Neural cell (in vitro differentiated cells): ENCODE results near the gene TBCEL. TPM values are rescaled to one million over a fixed set of nuclear protein-coding genes. Genes with fewer than 3 reads are reported as not detected.

ENCODE experiments used
- H2AFZ ChIP-seq: fragments of 200-600, 300-800 bp; sonication (generic), shearing (Covaris generic); 2 replicates; pipeline ENCODE4 v1.6.0; 2014; ENCODE audit warnings: low read depth, mild to moderate bottlenecking, antibody characterized with exemption, low read length, moderate library complexity
- H3F3A ChIP-seq: fragments of 200-600 bp; shearing (Covaris generic); 2 replicates; pipeline ENCODE4 v1.6.1; 2016; ENCODE audit warnings: mild to moderate bottlenecking, moderate library complexity, mixed read lengths, antibody characterized with exemption, low read length; ENCODE audit not compliant: insufficient read depth, poor library complexity, severe bottlenecking
- H3K27ac ChIP-seq: fragments of 200-600, 300-800 bp; sonication (generic), shearing (Covaris generic); 2 replicates; pipeline ENCODE4 v1.5.1; 2014; ENCODE audit warnings: mild to moderate bottlenecking, low read length, moderate library complexity
- H3K27me3 ChIP-seq: fragments of 300-800, 200-600 bp; sonication (generic), shearing (Covaris generic); 2 replicates; pipeline ENCODE4 v1.6.0; 2014; ENCODE audit warnings: mild to moderate bottlenecking, low read depth, low read length, moderate library complexity; ENCODE audit not compliant: insufficient read depth
- H3K36me3 ChIP-seq: fragments of 300-800, 200-600 bp; sonication (generic), shearing (Covaris generic); 2 replicates; pipeline ENCODE4 v1.5.1; 2014; ENCODE audit warnings: mild to moderate bottlenecking, antibody characterized with exemption, low read length, moderate library complexity; ENCODE audit not compliant: insufficient read depth
- H3K4me2 ChIP-seq: fragments of 300-800, 200-600 bp; sonication (generic), shearing (Covaris generic); 2 replicates; pipeline ENCODE4 v1.6.0; 2014; ENCODE audit warnings: mild to moderate bottlenecking, low read length
- H3K4me3 ChIP-seq: fragments of 300-800, 200-600 bp; sonication (generic), shearing (Covaris generic); 2 replicates; pipeline ENCODE4 v1.5.1; 2014; ENCODE audit warnings: mild to moderate bottlenecking, low read length, moderate library complexity
- H3K79me2 ChIP-seq: fragments of 200-600 bp; shearing (Covaris generic); replicated peaks from 2 replicates; pipeline ENCODE4 v1.6.0; 2014; ENCODE audit warnings: mild to moderate bottlenecking, low read length, moderate library complexity; ENCODE audit not compliant: insufficient read depth
- H3K9ac ChIP-seq: fragments of 300-800, 200-600 bp; sonication (generic), shearing (Covaris generic); 2 replicates; pipeline ENCODE4 v1.6.1; 2016; ENCODE audit warnings: mild to moderate bottlenecking, low read length, mixed read lengths
- H3K9me2 ChIP-seq: fragments of 200-600 bp; shearing (Covaris generic); 2 replicates; pipeline ENCODE4 v1.6.1; 2016; ENCODE audit warnings: mild to moderate bottlenecking, low read length, mixed read lengths; ENCODE audit not compliant: insufficient read depth
- H3K9me3 ChIP-seq: fragments of 200-600, 300-800 bp; sonication (generic), shearing (Covaris generic); 2 replicates; pipeline ENCODE4 v1.6.1; 2016; ENCODE audit warnings: mild to moderate bottlenecking, mixed run types, low read length, moderate library complexity, mixed read lengths
- H4K20me1 ChIP-seq: fragments of 200-600 bp; shearing (Covaris generic); 2 replicates; pipeline ENCODE4 v1.6.1; 2016; ENCODE audit warnings: mild to moderate bottlenecking, mixed run types; ENCODE audit not compliant: insufficient read depth
- EP300 ChIP-seq: fragments of 450-650 bp; conservative IDR thresholded peaks from 2 replicates; pipeline ENCODE4 v1.6.1; 2014; ENCODE audit warnings: antibody characterized with exemption, mild to moderate bottlenecking, moderate library complexity; ENCODE audit not compliant: poor library complexity, severe bottlenecking
- EZH2 ChIP-seq: fragments of 200-600, 300-800 bp; shearing (Covaris generic), sonication (generic); IDR thresholded peaks from 2 replicates; pipeline ENCODE4 v1.6.1; 2014; ENCODE audit warnings: antibody characterized with exemption, low read length, borderline replicate concordance, mild to moderate bottlenecking; ENCODE audit not compliant: insufficient read depth, poor library complexity, severe bottlenecking
- MXI1 ChIP-seq: fragments of 450-650 bp; conservative IDR thresholded peaks from 2 replicates; pipeline ENCODE4 v1.6.1; 2014; ENCODE audit warnings: antibody characterized with exemption, mild to moderate bottlenecking; ENCODE audit not compliant: poor library complexity, severe bottlenecking
- POLR2AphosphoS5 ChIP-seq: IDR thresholded peaks from 2 replicates; pipeline ENCODE4 v1.6.1; 2012
- RAD21 ChIP-seq: fragments of 450-650 bp; conservative IDR thresholded peaks from 2 replicates; pipeline ENCODE4 v1.6.1; 2014; ENCODE audit warnings: antibody characterized with exemption, mild to moderate bottlenecking, moderate library complexity
- SMC3 ChIP-seq: fragments of 450-650 bp; conservative IDR thresholded peaks from 2 replicates; pipeline ENCODE4 v1.6.1; 2014; ENCODE audit warnings: antibody characterized with exemption, mild to moderate bottlenecking, moderate library complexity; ENCODE audit not compliant: poor library complexity
- TAF1 ChIP-seq: IDR thresholded peaks from 2 replicates; pipeline ENCODE4 v1.6.1; 2012; ENCODE audit warnings: low read depth
- polyA plus RNA-seq: library from polyadenylated mRNA; depleted of rRNA; stranded (reverse); fragments of >200 nt; gene quantifications from 2 replicates; pipeline ENCODE4 v1.2.3, GENCODE V29; 2014
- TF ChIP-seq, protein P1 (sequence below): IDR thresholded peaks from 2 replicates; pipeline ENCODE4 v1.6.1; 2012; ENCODE audit warnings: borderline replicate concordance
- TF ChIP-seq, protein P2 (sequence below): fragments of 450-650 bp; IDR thresholded peaks from 2 replicates; pipeline ENCODE4 v1.5.1; 2014; ENCODE audit warnings: antibody characterized with exemption, mild to moderate bottlenecking, moderate library complexity; ENCODE audit not compliant: poor library complexity, severe bottlenecking

TBCEL gene
- polyA plus RNA-seq, 1 donor from 2014 or later, result 13.5 TPM

DNA sequence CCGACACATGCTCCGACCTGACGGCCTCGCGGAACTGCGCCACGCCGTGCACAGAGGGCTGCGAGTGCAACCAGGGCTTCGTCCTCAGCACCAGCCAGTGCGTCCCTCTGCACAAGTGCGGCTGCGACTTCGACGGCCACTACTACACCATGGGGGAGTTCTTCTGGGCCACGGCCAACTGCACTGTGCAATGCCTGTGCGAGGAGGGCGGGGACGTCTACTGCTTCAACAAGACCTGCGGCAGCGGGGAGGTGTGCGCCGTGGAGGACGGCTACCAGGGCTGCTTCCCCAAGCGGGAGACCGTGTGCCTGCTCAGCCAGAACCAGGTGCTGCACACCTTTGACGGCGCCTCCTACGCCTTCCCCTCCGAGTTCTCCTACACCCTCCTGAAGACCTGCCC, 103.9 kb downstream of the TBCEL start:
- H3K4me2 ChIP-seq, result no peak overlapping the region
- no peak overlapping the region for H3K27ac ChIP-seq
- H3K9ac ChIP-seq, result no peak overlapping the region
- H3K27me3 ChIP-seq, result no peaks in the 10 kb centered on the region
- no peaks in the 10 kb centered on the region for H3K9me2 ChIP-seq
- H2AFZ ChIP-seq, result no peak overlapping the region
- H3K4me3 ChIP-seq, result no peak overlapping the region
- no peaks in the 10 kb centered on the region for H3K79me2 ChIP-seq
- no peaks in the 10 kb centered on the region for H4K20me1 ChIP-seq
- TF ChIP-seq POLR2AphosphoS5 (no peak), MXI1 (no peak), EZH2 (no peak), EP300 (no peak), TAF1 (no peak), RAD21 (no peak), SMC3 (no peak)
- TF ChIP-seq, protein P1, sequence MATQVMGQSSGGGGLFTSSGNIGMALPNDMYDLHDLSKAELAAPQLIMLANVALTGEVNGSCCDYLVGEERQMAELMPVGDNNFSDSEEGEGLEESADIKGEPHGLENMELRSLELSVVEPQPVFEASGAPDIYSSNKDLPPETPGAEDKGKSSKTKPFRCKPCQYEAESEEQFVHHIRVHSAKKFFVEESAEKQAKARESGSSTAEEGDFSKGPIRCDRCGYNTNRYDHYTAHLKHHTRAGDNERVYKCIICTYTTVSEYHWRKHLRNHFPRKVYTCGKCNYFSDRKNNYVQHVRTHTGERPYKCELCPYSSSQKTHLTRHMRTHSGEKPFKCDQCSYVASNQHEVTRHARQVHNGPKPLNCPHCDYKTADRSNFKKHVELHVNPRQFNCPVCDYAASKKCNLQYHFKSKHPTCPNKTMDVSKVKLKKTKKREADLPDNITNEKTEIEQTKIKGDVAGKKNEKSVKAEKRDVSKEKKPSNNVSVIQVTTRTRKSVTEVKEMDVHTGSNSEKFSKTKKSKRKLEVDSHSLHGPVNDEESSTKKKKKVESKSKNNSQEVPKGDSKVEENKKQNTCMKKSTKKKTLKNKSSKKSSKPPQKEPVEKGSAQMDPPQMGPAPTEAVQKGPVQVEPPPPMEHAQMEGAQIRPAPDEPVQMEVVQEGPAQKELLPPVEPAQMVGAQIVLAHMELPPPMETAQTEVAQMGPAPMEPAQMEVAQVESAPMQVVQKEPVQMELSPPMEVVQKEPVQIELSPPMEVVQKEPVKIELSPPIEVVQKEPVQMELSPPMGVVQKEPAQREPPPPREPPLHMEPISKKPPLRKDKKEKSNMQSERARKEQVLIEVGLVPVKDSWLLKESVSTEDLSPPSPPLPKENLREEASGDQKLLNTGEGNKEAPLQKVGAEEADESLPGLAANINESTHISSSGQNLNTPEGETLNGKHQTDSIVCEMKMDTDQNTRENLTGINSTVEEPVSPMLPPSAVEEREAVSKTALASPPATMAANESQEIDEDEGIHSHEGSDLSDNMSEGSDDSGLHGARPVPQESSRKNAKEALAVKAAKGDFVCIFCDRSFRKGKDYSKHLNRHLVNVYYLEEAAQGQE, result no peak
- TF ChIP-seq, protein P2, sequence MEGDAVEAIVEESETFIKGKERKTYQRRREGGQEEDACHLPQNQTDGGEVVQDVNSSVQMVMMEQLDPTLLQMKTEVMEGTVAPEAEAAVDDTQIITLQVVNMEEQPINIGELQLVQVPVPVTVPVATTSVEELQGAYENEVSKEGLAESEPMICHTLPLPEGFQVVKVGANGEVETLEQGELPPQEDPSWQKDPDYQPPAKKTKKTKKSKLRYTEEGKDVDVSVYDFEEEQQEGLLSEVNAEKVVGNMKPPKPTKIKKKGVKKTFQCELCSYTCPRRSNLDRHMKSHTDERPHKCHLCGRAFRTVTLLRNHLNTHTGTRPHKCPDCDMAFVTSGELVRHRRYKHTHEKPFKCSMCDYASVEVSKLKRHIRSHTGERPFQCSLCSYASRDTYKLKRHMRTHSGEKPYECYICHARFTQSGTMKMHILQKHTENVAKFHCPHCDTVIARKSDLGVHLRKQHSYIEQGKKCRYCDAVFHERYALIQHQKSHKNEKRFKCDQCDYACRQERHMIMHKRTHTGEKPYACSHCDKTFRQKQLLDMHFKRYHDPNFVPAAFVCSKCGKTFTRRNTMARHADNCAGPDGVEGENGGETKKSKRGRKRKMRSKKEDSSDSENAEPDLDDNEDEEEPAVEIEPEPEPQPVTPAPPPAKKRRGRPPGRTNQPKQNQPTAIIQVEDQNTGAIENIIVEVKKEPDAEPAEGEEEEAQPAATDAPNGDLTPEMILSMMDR, result no peak
- H3K36me3 ChIP-seq, result peaks cover 6% of the 10 kb centered on the region
- no peaks in the 10 kb centered on the region for H3K9me3 ChIP-seq
- no peaks in the 10 kb centered on the region for H3F3A ChIP-seq

DNA sequence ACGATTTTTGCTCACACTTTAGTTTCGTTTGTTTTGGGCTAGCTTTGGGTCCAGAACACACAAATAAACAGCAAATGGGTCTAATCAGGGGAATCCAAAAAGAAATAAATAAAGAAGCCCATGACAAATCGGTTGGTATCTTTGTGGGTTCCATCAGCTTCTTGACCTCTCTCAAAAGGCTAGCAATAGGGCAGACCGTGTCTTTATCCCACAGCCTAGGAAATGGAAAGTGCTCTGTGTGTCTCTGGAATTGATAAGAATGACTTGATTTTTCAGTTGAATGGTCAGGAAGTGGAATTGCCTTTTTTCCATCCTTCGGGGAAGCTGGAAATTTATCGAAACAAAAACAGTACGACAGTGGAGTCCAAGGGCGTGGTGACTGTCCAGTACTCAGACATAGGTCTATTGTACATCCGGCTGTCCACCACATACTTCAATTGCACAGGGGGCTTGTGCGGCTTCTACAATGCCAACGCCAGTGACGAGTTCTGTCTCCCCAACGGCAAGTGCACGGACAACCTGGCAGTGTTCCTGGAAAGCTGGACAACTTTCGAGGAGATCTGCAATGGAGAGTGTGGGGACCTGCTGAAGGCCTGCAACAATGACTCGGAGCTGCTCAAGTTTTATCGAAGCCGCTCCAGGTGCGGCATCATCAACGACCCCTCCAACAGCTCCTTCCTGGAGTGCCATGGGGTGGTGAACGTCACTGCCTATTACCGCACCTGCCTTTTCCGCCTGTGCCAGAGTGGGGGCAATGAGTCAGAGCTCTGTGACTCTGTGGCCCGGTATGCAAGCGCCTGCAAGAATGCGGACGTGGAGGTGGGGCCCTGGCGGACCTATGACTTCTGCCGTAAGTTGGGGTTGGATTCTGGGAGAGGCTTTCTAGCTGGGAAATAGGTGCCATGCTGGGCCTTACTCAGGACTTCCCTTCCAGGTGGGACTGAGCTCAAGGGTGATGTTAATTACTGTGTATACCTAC, 105.7 kb downstream of the TBCEL start:
- TF ChIP-seq MXI1 (no peak), POLR2AphosphoS5 (no peak), SMC3 (no peak), TAF1 (no peak), EP300 (no peak), EZH2 (no peak)
- TF ChIP-seq, protein P2, result no peak

More for the DNA sequence above, 105.7 kb downstream of the TBCEL start:
- no peaks in the 10 kb centered on the region for H3K9me2 ChIP-seq
- H3K4me3 ChIP-seq, result no peak overlapping the region
- no peak overlapping the region for H3K4me2 ChIP-seq
- H3K27me3 ChIP-seq, result no peaks in the 10 kb centered on the region
- no peaks in the 10 kb centered on the region for H3F3A ChIP-seq
- no peak overlapping the region for H2AFZ ChIP-seq
- H3K79me2 ChIP-seq, result no peaks in the 10 kb centered on the region
- H3K27ac ChIP-seq, result no peak overlapping the region
- H3K36me3 ChIP-seq, result peaks cover 6% of the 10 kb centered on the region
- H3K9ac ChIP-seq, result no peak overlapping the region
- no peaks in the 10 kb centered on the region for H4K20me1 ChIP-seq
- H3K9me3 ChIP-seq, result no peaks in the 10 kb centered on the region
